HCT116 (cell line): ENCODE data around the gene DDX39B. TPM values are rescaled to one million over a fixed set of nuclear protein-coding genes. Genes with fewer than 3 reads are reported as not detected.

ENCODE experiments used
- ATAC-seq: fragments of 200-7000 bp; cut with Tn5 transposase; 2 replicates; pipeline ENCODE4 v1.9.1; 2020; ENCODE audit warnings: mild to moderate bottlenecking, moderate library complexity
- BruUV-seq: library from RNA; stranded (reverse); fragments of 400-500 nt; replicated peaks from 2 replicates; lab custom pipeline; 2021; lab: Mats Ljungman, UMichigan
- CTCF ChIA-PET: fragments of 300-600 bp; sonication (Branson Sonifier 250); formaldehyde crosslinking; loops from one replicate; lab custom pipeline; 2021; ENCODE audit warnings: antibody characterized with exemption; lab: Charles Lee
- POLR2A ChIA-PET: fragments of 300-600, 350-600 bp; sonication (Branson Sonifier 250); formaldehyde crosslinking; loops from one replicate; lab custom pipeline; 2021; ENCODE audit warnings: antibody characterized with exemption; lab: Charles Lee
- RAD21 ChIA-PET, 2 experiments: fragments of 300-600 bp; sonication (Branson Sonifier 250); formaldehyde crosslinking; loops; one replicate each; lab custom pipeline; 2023; ENCODE audit warnings: low total read pairs in 2 of 2; ENCODE audit not compliant: uncharacterized antibody in 2 of 2, unreplicated experiment in 2 of 2, low non-redundant PET in 1 of 2; lab: Charles Lee
- DNase-seq: peaks from one replicate; pipeline ENCODE4 v3.0.0-alpha.2; 2010; ENCODE audit warnings: low read depth, low spot score
- H2AFZ ChIP-seq: fragments of 200-600 bp; shearing (Covaris generic), sonication (generic); 2 replicates; pipeline ENCODE4 v1.6.1; 2017; ENCODE audit warnings: low read depth, mixed run types, mixed read lengths, antibody characterized with exemption, low read length; ENCODE audit not compliant: poor library complexity, severe bottlenecking
- H3K27ac ChIP-seq: 2 replicates; pipeline ENCODE4 v1.5.1; 2012; ENCODE audit warnings: low read depth, low read length
- H3K27me3 ChIP-seq: fragments of 200-600 bp; sonication (generic); 2 replicates; pipeline ENCODE4 v1.6.1; 2016; ENCODE audit warnings: mixed run types, low read length, mixed read lengths; ENCODE audit not compliant: insufficient read depth
- H3K36me3 ChIP-seq, 2 experiments: fragments of 200-500 bp in 1 of 2; fragments of 200-600 bp in 1 of 2; sonication (Bioruptor generic) in 1 of 2; sonication (generic) in 1 of 2; 2 replicates each; pipeline versions ENCODE4 v1.5.1 to v1.6.1; 2014 to 2016; ENCODE audit warnings: low read length in 2 of 2, inconsistent platforms in 1 of 2, mixed read lengths in 1 of 2, mixed run types in 1 of 2; ENCODE audit not compliant: insufficient read depth in 2 of 2, control insufficient read depth in 1 of 2
- H3K4me1 ChIP-seq, 2 experiments: fragments of 200-600 bp in 1 of 2; sonication (generic) in 1 of 2; 2 replicates each; pipeline versions ENCODE4 v1.5.1 to v1.6.1; 2012 to 2017; ENCODE audit warnings: low read length in 2 of 2, inconsistent platforms in 1 of 2, mild to moderate bottlenecking in 1 of 2, mixed read lengths in 1 of 2, mixed run types in 1 of 2, moderate library complexity in 1 of 2; ENCODE audit not compliant: insufficient read depth in 2 of 2, control insufficient read depth in 1 of 2
- H3K4me2 ChIP-seq: fragments of 200-600 bp; sonication (generic); 2 replicates; pipeline ENCODE4 v1.6.1; 2017; ENCODE audit warnings: mixed run types, low read length, mixed read lengths
- H3K4me3 ChIP-seq, 2 experiments: fragments of 200-600 bp in 1 of 2; sonication (generic) in 1 of 2; replicated peaks in 1 of 2; 2 replicates each; pipeline ENCODE4 v1.5.1; 2011 to 2016; ENCODE audit warnings: low read length in 2 of 2, control low read depth in 1 of 2, low read depth in 1 of 2, mild to moderate bottlenecking in 1 of 2, mixed read lengths in 1 of 2, mixed run types in 1 of 2
- H3K79me2 ChIP-seq: fragments of 200-600 bp; sonication (generic); 2 replicates; pipeline ENCODE4 v1.6.1; 2017; ENCODE audit warnings: mild to moderate bottlenecking, mixed run types, low read length, moderate library complexity, mixed read lengths; ENCODE audit not compliant: insufficient read depth
- H3K9ac ChIP-seq: fragments of 200-600 bp; sonication (generic); 2 replicates; pipeline ENCODE4 v1.6.1; 2016; ENCODE audit warnings: low read length, mixed read lengths
- H3K9me2 ChIP-seq: fragments of 200-600 bp; sonication (generic), shearing (Covaris generic); 2 replicates; pipeline ENCODE4 v1.6.1; 2017; ENCODE audit warnings: mixed run types, mild to moderate bottlenecking, moderate library complexity; ENCODE audit not compliant: insufficient read depth
- H3K9me3 ChIP-seq, 2 experiments: fragments of 200-500 bp in 1 of 2; fragments of 200-600 bp in 1 of 2; sonication (Bioruptor generic) in 1 of 2; sonication (generic) in 1 of 2; 2 replicates each; pipeline ENCODE4 v1.6.1; 2014 to 2017; ENCODE audit warnings: low read length in 2 of 2, mixed read lengths in 2 of 2, inconsistent platforms in 1 of 2, low read depth in 1 of 2, mild to moderate bottlenecking in 1 of 2, mixed run types in 1 of 2, moderate library complexity in 1 of 2; ENCODE audit not compliant: control insufficient read depth in 1 of 2, insufficient read depth in 1 of 2
- H4K20me1 ChIP-seq: fragments of 200-600 bp; sonication (generic), shearing (Covaris generic); 2 replicates; pipeline ENCODE4 v1.6.1; 2017; ENCODE audit warnings: mixed run types, mild to moderate bottlenecking, moderate library complexity; ENCODE audit not compliant: insufficient read depth
- CBX3 ChIP-seq: IDR thresholded peaks from 2 replicates; pipeline ENCODE4 v1.6.1; 2012; ENCODE audit warnings: low read depth
- CEBPB ChIP-seq: IDR thresholded peaks from 2 replicates; pipeline ENCODE4 v1.6.1; 2012; ENCODE audit warnings: low read depth
- CTCF ChIP-seq, 3 experiments: fragments of 200-600 bp in 1 of 3; sonication (generic) in 1 of 3; IDR thresholded peaks in 2 of 3; conservative IDR thresholded peaks in 1 of 3; 2 replicates each; pipeline ENCODE4 v1.5.1; 2012 to 2017; ENCODE audit warnings: low read depth in 2 of 3, low read length in 2 of 3, antibody characterized with exemption in 1 of 3, borderline replicate concordance in 1 of 3, control low read depth in 1 of 3, mild to moderate bottlenecking in 1 of 3, mixed read lengths in 1 of 3, mixed run types in 1 of 3, moderate library complexity in 1 of 3; ENCODE audit not compliant: insufficient read depth in 1 of 3
- EGR1 ChIP-seq: IDR thresholded peaks from 2 replicates; pipeline ENCODE4 v1.6.1; 2012; ENCODE audit warnings: low read depth
- ELF1 ChIP-seq: IDR thresholded peaks from 2 replicates; pipeline ENCODE4 v1.6.1; 2012; ENCODE audit warnings: low read depth, borderline replicate concordance
- EZH2phosphoT487 ChIP-seq: fragments of 200-600 bp; IDR thresholded peaks from 2 replicates; pipeline ENCODE4 v1.6.1; 2018; ENCODE audit warnings: antibody characterized with exemption, borderline replicate concordance
- JUND ChIP-seq: IDR thresholded peaks from 2 replicates; pipeline ENCODE4 v1.6.1; 2012
- MAX ChIP-seq: IDR thresholded peaks from 2 replicates; pipeline ENCODE4 v1.6.1; 2012
- POLR2AphosphoS5 ChIP-seq: IDR thresholded peaks from 2 replicates; pipeline ENCODE4 v1.6.1; 2011; ENCODE audit warnings: mild to moderate bottlenecking, low read depth, low read length, moderate library complexity
- RAD21 ChIP-seq: IDR thresholded peaks from 2 replicates; pipeline ENCODE4 v1.6.1; 2012; ENCODE audit warnings: low read depth, mild to moderate bottlenecking
- SP1 ChIP-seq: IDR thresholded peaks from 2 replicates; pipeline ENCODE4 v1.6.1; 2012; ENCODE audit warnings: low read depth
- TCF7L2 ChIP-seq: IDR thresholded peaks from 2 replicates; pipeline ENCODE4 v1.7.0; 2011; ENCODE audit warnings: borderline replicate concordance, inconsistent platforms; ENCODE audit not compliant: insufficient read depth, insufficient read length; ENCODE audit errors: extremely low read depth
- YY1 ChIP-seq: IDR thresholded peaks from 2 replicates; pipeline ENCODE4 v1.6.1; 2011; ENCODE audit warnings: low read length, low read depth, moderate library complexity, mild to moderate bottlenecking; ENCODE audit not compliant: insufficient replicate concordance; ENCODE audit errors: extremely low read depth
- ZBTB33 ChIP-seq: IDR thresholded peaks from 2 replicates; pipeline ENCODE4 v1.6.1; 2011; ENCODE audit warnings: mild to moderate bottlenecking, low read length, moderate library complexity; ENCODE audit not compliant: insufficient replicate concordance; ENCODE audit errors: extremely low read depth
- ZFX ChIP-seq: fragments of 450-650 bp; IDR thresholded peaks from 2 replicates; pipeline ENCODE4 v1.6.1; 2017
- intact Hi-C: fragments of 100-400 bp; cut with micrococcal nuclease; formaldehyde crosslinking; loops from 2 replicates; pipeline ENCODE4 v1.10.0; 2022
- total RNA-seq: library from RNA; stranded (reverse); gene quantifications from one replicate; pipeline ENCODE4 v1.2.1, GENCODE V29; 2021; ENCODE audit not compliant: unreplicated experiment
- TF ChIP-seq, protein P1 (sequence below): IDR thresholded peaks from 2 replicates; pipeline ENCODE4 v1.6.1; 2012; ENCODE audit warnings: low read depth

Gene DDX39B
- total RNA-seq, 1 experiment from 2014 or later, result 545 TPM

DNA sequence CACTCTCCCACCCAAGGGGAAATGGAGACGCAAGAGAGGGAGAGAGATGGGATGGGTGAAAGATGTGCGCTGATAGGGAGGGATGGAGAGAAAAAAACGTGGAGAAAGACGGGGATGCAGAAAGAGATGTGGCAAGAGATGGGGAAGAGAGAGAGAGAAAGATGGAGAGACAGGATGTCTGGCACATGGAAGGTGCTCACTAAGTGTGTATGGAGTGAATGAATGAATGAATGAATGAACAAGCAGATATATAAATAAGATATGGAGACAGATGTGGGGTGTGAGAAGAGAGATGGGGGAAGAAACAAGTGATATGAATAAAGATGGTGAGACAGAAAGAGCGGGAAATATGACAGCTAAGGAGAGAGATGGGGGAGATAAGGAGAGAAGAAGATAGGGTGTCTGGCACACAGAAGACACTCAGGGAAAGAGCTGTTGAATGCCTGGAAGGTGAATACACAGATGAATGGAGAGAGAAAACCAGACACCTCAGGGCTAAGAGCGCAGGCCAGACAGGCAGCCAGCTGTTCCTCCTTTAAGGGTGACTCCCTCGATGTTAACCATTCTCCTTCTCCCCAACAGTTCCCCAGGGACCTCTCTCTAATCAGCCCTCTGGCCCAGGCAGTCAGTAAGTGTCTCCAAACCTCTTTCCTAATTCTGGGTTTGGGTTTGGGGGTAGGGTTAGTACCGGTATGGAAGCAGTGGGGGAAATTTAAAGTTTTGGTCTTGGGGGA lies 34.3 kb upstream of the DDX39B start:
- CTCF ChIA-PET, result interaction anchor here (0.9 kb wide), 1 partner anchor 22 kb away, joined by 3 read pairs; no protein-coding TSS in a partner anchor

More for the DNA sequence above, 34.3 kb upstream of the DDX39B start:
- TF ChIP-seq EZH2phosphoT487 (no peak), SP1 (no peak), MAX (no peak), CTCF (IDR thresholded peaks at IDR 0.05 in 2 of 3, conservative IDR thresholded peaks at IDR 0.05 in 1 of 3; ENCODE audit: borderline replicate concordance in 1 of 3, insufficient read depth in 1 of 3, low read depth in 2 of 3, low read length in 2 of 3) (no peak), CBX3 (no peak), TCF7L2 (no peak), ZFX (no peak), JUND (no peak), RAD21 (no peak), CEBPB (no peak), EGR1 (no peak), YY1 (no peak), ZBTB33 (no peak), POLR2AphosphoS5 (no peak), ELF1 (no peak)
- TF ChIP-seq, protein P1, sequence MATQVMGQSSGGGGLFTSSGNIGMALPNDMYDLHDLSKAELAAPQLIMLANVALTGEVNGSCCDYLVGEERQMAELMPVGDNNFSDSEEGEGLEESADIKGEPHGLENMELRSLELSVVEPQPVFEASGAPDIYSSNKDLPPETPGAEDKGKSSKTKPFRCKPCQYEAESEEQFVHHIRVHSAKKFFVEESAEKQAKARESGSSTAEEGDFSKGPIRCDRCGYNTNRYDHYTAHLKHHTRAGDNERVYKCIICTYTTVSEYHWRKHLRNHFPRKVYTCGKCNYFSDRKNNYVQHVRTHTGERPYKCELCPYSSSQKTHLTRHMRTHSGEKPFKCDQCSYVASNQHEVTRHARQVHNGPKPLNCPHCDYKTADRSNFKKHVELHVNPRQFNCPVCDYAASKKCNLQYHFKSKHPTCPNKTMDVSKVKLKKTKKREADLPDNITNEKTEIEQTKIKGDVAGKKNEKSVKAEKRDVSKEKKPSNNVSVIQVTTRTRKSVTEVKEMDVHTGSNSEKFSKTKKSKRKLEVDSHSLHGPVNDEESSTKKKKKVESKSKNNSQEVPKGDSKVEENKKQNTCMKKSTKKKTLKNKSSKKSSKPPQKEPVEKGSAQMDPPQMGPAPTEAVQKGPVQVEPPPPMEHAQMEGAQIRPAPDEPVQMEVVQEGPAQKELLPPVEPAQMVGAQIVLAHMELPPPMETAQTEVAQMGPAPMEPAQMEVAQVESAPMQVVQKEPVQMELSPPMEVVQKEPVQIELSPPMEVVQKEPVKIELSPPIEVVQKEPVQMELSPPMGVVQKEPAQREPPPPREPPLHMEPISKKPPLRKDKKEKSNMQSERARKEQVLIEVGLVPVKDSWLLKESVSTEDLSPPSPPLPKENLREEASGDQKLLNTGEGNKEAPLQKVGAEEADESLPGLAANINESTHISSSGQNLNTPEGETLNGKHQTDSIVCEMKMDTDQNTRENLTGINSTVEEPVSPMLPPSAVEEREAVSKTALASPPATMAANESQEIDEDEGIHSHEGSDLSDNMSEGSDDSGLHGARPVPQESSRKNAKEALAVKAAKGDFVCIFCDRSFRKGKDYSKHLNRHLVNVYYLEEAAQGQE, result no peak
- Histone ChIP-seq H3K9me2 (no peaks in the 10 kb centered on the region), H3K27ac (no peak overlapping the region), H3K9me3 (no peaks in the 10 kb centered on the region), H3K79me2 (no peaks in the 10 kb centered on the region), H3K4me3 (no peak overlapping the region), H3K9ac (no peak overlapping the region), H3K36me3 (no peaks in the 10 kb centered on the region), H3K27me3 (no peaks in the 10 kb centered on the region), H4K20me1 (no peaks in the 10 kb centered on the region), H2AFZ (no peak overlapping the region), H3K4me2 (no peak overlapping the region), H3K4me1 (peaks cover 0 to 9% of the 10 kb centered on the region in 2 experiments; a peak in 1 of 4 replicates)
- ChIA-PET POLR2A (interaction anchor here (0.8 kb wide), 1 partner anchor 76 kb away, joined by 3 read pairs; no protein-coding TSS in a partner anchor), RAD21 (no interaction called here)
- no peak for DNase-seq
- no peak for ATAC-seq
- intact Hi-C loops, result no loop called here
- BruUV-seq, result no TSS peak
